GM21526 (cell line): ENCODE results near the gene RC3H2.
"Not testable (repeated sequence)": the region's sequence is repeated elsewhere in the genome, so short reads cannot be mapped to it uniquely, and the experiment has no call there.

Source experiments
- ATAC-seq: cut with Tn5 transposase; IDR thresholded peaks from one replicate; pipeline ENCODE4 v1.9.1; 2021; ENCODE audit warnings: moderate library complexity; ENCODE audit not compliant: unreplicated experiment, low FRiP score

The RC3H2 gene

GRCh38 chr9:122810306-122810946, 94.7 kb downstream of the RC3H2 start:
- ATAC-seq, result peak; percentile 78

GRCh38 chr9:122809261-122809660, 95.9 kb downstream of the RC3H2 start:
- not testable (repeated sequence) for ATAC-seq

DNA sequence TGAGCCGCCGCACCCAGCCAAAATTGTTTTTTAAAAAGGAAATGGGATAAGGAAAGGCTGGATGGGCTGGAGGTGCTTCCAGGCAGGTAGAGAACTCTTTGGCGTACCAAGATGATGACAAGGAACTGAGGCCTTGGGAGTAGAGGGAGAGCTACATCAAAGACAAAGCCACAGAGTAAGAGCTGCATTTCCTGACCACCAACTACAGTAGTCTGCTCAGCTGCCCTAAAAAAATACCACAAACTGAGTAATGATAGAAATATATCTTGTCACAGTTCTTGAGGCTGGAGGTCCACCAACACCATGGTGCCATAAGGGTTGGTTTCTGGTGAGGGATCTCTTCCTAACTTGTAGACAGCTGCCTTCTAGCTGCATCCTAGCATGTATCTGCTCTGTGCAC, 97.0 kb downstream of the RC3H2 start:
- no peak for ATAC-seq

DNA sequence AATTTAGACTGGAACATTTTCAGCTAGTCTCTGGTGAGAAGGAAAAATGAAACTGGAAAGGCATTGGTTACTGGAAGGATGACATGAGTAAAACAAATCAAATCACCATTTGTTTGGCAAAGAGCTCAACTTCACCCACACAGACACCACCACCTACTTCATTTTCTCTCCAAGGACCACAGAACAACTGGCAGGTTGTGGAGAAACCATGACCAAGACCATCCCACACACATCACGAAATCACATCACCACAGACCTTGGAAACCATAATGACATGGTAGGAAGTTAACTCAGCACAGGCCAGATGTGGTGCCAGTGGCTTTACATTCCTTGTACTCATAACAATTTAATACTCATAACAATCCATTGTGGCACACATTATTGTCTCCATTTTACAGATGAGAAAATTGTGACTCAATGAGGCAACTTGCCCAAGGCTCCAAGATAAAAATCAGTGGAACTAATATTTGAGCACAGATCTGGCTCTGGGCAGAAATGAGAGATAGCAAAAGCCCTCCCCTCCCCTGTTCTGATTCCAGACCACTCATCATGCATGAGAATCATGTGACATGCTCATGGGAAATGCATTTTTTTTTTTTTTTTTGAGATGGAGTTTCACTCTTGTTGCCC, 97.8 kb downstream of the RC3H2 start:
- no peak for ATAC-seq

- ATAC-seq, result no peak
Observed at GRCh38 chr9:122806661-122807060, 98.5 kb downstream of the RC3H2 start.

DNA sequence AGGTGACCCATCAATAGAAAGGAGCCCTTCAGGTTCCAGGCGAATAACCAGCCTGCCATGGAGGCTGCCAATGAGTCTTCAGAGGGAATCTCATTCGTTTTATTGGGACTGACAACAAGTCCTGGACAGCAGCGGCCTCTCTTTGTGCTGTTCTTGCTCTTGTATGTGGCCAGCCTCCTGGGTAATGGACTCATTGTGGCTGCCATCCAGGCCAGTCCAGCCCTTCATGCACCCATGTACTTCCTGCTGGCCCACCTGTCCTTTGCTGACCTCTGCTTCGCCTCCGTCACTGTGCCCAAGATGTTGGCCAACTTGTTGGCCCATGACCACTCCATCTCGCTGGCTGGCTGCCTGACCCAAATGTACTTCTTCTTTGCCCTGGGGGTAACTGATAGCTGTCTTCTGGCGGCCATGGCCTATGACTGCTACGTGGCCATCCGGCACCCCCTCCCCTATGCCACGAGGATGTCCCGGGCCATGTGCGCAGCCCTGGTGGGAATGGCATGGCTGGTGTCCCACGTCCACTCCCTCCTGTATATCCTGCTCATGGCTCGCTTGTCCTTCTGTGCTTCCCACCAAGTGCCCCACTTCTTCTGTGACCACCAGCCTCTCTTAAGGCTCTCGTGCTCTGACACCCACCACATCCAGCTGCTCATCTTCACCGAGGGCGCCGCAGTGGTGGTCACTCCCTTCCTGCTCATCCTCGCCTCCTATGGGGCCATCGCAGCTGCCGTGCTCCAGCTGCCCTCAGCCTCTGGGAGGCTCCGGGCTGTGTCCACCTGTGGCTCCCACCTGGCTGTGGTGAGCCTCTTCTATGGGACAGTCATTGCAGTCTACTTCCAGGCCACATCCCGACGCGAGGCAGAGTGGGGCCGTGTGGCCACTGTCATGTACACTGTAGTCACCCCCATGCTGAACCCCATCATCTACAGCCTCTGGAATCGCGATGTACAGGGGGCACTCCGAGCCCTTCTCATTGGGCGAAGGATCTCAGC, 104.8 kb downstream of the RC3H2 start, which contains the start of gene OR1K1:
TSS of gene OR1K1 (plus strand) at position 58 of the 995 bp plus-strand sequence. CDS start at position 58, 0 bp downstream.
- ATAC-seq, result no peak

DNA sequence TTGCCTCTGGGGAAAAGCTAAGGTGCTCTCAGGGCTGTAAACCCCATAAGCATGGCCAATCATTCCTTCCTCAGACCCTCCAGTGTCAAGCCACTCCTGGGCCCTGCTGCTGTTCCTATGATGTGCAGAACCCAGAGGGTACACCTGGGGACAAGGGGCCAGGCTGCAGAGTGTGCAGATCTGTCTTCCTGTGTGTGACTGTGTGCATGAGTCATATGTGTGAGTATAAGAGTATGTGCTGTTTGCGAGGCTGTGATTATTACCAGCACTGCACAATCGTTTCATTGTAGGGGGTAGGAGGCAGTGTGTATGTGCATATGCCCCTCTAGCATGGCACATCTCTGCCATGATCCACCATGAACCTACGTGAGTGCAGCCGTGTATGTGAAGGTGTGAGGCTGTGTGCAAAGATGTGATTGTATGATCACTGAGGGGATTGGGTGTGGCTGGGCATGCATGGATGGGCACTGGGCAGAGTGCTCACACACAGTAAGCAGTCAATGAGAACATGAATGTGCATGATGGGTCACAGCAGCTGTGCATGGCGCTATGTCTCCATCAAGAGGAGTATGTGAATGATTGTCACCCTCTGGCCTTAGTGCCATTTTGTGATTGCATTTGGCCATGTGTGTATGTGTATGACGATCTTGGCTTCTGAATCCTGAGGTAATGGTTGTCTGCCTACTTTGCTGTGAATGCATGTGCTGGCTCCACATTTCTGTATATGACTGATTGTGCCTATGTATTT, 107.7 kb downstream of the RC3H2 start:
- ATAC-seq, result no peak
